GM19395 (cell line): ENCODE measurements around the gene ZNF287.
"Not testable (repeated sequence)": the region's sequence is repeated elsewhere in the genome, so short reads cannot be mapped to it uniquely, and the experiment has no call there.

Experiments
- ATAC-seq: cut with Tn5 transposase; IDR thresholded peaks from one replicate; pipeline ENCODE4 v1.9.1; 2021; ENCODE audit warnings: mild to moderate bottlenecking, moderate library complexity; ENCODE audit not compliant: unreplicated experiment

The ZNF287 gene

DNA sequence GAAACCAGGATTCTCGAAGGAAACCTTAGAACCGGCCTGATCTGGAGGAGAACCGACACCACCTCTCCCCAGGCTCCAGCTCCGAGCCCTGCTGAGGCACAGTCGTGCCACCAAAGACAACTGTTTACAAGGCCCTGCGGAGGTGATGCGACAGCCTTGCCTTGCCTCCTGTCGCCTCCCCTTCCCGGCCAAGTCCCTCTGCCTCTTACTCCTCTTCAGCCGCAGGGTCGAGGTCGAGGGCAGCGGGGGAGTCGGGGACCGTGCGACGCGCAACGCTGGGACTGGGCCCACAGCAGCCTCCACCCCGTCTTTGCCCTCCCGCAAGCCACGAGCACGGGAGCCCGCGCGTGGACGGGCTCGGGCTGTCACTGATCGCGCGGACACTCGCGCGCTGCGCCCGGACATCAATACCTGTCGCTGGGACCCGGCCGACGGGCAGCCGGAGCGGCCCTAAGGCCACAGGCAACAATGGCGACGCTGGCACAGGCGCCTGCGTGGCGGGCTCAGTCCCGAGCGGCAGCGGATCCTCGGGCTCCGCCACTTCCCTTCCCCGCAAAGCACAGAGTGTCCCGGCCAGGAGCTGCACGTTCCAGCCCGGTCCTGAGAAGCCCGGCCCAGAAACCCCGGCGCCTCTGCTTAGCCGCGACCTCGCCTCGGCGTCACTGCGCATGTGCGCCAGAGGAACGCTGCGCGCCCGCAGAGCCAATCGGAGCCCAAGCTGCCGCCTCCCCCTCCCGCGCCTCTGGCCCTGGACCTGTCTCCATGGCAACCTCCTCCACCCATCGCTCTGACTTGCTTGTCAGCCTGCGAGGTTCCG is at the start of gene ZNF287:
Gene ZNF287 (minus strand): TSS at position 664 of the 817 bp plus-strand sequence. CDS start 1,473 bp downstream, outside the sequence.
- ATAC-seq, result peak; percentile 93

DNA sequence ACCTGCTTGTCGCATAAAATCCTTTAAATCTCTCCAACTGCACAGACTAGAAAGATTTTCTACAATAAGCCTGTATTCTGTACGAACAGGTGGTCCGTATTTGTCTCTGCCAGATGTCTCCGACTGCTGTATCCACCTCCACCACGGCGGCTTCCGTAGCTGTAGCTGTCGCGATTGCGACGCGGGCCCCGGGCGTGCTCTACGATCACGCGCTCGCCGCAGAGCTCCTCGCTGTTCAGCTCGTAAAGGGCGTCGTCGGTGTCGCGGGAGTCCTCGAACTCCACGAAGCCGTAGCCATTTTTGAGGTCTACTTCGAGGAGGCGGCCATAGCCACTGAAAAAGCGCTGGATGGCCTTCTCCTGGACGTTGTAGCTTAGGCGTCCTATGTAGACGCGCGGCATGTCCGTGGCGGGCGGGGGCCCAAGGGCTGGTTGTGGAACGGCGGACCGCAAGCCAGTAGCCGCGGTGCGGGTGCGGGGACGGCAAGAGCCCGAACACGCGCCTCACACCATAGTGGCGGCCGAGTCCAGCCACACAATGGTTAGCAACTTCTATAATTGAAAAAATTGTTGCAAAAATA is 48.6 kb upstream of the ZNF287 start:
- ATAC-seq, result no peak

DNA sequence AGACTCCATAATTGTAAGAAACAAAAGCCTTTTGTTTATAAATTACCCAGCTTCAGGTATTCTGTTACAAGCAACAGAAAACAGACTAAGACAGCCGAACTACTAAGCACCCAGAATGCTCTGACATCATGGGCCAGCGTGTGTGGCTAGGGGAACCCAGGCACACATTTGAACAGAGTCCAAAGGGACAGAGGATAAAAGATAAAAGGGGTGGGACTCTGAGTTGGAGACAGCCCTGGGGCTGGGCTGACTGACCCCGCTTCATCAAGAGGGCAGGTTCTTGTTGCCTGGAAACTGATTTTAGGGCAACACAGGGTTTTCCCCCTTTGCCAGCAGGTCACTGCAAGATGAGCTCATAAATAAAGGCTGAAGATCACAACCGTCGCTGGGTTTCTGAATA is 30.5 kb upstream of the ZNF287 start:
- ATAC-seq, result no peak

DNA sequence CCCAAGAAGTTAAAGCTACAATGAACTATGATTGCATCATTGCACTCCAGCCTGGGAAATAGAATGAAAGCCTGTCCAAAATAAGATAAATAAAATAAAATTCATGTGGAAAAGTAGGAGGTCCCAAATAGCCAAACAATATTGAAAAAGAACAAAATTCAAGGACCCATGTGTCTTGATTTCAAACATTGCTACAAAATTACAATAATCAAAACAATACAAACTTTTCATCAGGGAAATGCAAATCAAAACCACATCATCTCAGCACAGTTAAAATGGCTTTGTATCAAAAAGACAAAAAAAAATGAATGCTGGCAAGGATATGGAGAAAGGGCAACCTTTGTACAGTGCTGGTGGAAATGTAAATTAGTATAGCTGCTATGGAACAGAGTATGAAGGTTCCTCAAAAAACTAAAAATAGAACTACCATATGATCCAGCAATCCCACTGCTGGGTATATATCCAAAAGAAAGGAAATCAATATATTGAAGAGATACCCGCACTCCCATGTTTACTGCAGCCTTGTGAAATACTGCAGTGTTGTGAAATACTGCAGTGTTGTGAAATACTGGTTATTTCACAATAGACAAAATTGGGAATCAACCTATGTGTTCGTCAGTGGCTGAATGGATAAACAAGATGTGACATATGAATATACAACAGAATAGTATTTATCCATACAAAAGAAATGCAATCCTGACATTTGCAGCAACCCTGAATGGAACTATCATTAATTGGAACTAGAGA is 24.5 kb upstream of the ZNF287 start:
- ATAC-seq, result no peak

DNA sequence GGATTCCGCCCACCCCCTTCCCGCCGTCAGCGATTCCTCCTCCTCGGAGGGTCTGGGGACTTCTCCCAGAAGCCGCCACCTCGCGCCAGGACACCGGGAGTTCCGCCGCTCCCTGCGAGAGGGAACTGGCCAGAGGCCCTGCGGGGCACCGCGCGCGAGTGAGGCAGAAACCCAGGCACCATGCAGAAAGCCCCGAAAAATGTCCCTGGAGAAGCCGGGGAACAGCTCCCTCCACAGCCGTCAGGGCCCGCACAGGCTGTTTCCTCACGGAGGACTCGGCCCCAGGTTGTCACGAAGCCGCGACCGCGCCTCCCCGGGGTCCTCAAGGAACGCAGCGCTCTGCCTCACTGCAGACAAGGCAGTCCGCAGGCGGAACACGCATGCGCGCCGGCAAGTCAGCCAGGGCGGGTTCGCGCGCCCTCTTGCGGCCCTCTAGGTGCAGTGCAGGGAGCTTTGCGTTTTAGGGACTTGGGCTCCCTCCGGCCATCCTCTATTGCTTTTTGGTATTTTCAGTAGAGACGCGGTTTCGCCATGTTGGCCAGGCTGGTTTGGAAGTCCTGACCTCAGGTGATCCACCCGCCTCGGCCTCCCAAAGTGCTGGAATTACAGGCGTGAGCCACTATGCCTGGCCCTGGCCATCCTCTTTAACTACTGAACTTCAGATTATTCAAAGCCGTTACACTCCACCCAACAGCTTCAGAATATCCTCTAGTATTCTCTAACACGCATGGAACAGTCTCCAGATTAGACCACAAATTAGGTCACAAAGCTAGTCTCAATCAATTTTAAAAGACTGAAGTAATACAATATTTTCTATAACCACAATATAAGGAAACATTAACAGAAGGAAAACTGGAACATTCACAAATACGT is 20.3 kb upstream of the ZNF287 start:
- peak; percentile 82 for ATAC-seq

DNA sequence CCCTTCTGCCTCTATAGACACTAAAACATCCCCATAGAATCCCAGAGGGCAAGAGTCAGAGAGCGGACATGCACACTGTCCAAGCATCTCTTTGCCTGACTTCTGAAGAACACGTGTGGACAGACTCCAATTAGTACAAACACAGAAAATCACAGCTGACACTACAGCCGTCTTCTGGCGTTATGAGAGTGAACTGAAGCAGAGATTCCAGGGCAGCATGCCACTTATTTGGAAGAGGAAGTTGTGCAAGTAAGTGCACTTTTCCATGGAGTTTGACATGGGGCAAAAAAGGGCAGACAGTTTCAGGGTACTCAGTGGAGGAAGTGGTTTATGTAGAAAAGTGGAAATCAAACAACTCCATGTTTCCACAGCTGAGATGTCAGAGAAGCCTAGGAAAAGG is 16.8 kb upstream of the ZNF287 start:
- ATAC-seq, result no peak

DNA sequence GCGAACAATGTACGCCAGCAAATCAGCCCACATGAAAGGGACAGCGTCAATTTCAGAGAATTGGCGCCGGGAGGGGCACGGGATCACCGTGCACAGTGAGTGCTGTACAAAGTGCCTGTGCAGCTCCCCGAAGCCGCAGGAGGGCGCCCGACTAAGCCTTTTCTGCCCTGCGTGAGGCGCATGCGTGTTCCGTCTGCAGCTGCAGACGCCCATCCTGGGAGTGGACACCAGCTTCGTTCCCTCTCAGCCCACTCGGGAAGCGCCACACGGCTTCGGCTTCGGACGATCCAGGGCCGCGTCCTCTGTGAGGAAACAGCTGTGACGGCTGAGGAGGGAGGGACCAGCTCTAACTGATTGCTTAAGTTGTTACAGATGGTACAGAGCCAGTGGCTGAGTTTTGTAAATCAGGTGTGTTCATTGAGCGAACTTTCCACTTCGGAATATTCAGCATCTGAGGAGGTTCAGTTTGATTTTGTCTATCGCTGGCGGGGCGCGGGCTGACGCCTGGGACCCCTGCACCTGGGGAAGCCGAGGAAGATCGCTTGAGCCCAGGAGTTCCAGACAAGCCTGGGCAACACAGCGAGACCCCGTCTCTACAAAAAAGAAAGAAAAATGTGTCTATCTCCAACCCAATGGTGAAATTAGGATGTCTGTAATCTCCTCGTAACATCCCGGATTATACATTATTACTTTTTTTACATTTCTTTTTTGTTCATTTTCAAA is 15.4 kb upstream of the ZNF287 start:
- no peak for ATAC-seq

DNA sequence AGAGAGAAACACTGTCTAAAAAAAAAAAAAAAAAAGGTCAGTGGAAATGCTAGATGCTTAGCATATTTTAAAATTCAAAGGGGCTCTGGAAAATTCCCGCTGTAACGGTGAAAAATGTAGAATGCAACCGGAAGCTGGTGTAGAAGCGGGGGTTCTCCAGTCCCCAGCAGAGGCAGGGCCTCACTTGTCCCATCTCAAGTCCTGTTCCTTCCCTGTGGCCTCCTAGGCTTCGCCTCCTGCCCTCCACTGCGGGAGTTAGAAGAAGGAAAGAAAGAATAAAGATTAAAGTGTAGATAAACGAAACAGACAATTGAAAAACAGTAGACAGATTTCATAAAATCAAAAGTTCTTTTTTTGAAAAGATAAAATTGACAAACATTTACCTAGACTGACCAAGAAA is 14.8 kb upstream of the ZNF287 start:
- ATAC-seq, result no peak

DNA sequence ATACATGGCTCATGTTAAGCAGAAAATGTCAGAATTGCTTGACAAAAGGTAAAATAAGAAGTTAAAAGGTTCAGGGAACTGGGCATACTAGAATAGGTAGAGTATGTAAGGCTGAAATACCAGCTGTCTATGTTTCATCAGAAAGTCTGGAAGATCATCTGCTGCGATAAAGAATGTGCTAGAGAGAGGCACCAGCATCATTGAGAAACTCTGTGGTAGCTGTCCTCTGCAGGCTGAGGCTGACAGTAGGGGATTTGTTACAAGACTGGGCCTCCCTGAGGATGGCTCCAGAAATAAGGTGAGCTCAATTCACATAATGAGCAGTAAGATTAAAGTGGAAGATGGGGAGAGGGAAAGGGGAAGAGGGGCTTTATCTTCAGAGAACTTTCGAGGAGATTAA is 4.5 kb upstream of the ZNF287 start:
- no peak for ATAC-seq

DNA sequence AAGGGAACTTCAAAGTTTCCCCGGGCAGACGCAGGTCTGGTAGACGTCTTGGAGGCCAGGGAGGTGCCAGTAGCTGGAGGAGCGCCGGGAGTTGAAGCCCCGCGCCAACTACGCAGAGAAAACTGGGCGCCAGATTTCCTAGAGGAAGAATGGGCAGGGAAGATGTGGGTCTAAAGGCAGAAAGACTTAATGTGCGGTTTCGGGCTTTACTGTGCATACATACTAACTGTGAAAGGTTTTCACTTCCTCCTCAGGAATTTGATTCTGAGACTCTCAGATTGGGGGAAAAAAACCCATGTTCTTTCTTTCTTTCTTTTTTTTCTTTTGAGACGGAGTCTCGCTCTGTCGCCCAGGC is 331 bp upstream of the ZNF287 start:
- peak; percentile 45 for ATAC-seq

DNA sequence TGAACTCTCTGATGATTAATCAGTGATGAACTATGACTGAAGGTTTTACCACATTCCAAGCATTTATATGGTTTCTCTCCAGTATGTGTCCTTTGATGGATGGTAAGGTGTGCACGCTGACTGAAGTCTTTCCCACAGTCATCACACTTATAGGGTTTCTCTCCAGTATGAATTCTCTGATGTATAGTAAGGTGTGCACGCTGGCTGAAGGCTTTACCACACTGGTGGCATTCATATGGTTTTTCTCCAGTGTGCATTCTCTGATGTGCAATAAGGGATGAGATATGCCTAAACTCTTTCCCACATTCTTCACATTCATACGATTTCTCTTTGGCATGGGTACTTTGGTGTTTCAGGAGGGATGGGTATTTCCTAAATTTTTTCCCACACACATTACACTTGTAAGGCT is 16.4 kb downstream of the ZNF287 start:
- ATAC-seq, result no peak

DNA sequence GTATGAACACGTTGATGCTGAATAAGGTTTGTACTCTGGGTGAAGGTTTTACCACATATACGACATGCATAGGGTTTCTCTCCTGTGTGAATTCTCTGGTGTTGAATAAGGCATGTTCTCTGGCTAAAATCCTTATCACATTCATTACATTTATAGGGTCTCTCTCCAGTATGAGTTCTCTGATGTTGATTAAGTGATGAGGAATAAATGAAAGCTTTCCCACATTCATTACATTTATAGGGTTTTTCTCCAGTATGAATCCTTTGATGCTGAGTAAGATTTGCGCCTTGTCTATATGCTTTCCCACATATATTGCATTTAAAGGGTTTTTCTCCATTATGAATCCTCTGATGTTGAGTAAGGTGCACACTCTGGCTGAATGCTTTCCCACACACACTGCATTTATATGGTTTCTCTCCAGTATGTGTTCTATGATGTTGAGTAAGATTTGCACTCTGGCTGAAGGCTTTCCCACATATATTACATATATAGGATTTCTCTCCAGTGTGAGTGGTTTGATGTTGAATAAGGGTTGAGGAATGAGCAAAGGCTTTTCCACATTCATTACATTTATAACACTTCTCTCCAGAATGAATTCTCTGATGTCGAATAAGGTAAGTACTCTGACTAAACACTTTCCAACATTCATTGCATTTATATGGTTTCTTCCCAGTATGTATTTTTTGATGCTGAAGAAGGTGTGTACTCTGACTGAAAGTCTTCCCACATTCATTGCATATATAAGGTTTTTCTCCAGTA is 16.9 kb downstream of the ZNF287 start:
- ATAC-seq, result no peak

DNA sequence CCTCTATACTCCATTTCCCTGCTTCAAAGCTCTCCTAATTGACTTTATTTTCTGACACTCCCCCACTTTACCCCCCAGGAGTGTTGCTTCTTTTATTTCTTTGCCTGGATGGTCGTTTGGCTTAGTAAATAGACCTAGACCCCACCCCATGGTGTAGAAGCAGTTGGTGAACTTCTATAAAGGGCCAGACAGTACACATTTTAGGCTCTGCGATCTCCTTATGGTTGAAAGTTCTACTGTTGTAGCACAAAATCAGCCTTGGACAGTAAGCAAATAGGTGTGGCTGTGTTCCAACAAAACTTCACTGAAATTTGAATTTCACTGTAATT is 31.9 kb downstream of the ZNF287 start:
- no peak for ATAC-seq

DNA sequence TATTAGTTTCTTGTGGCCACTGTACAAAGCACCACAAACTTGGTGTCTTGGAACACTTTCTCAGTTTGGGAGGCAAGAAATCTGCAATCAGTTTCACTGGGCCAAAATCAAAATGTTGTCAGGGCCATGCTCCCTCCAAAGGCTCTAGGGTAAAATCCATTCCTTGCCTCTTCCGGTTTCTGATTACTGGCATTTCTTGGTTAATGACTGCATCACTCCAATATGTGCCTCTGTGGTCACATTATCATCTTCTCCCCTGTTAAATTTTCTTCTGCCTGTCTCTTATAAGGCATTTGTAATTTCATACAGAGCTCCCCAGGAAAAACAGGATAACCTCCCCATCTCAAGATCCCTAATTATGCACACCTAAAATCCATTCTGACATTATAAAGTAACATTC is 34.8 kb downstream of the ZNF287 start:
- ATAC-seq, result no peak

DNA sequence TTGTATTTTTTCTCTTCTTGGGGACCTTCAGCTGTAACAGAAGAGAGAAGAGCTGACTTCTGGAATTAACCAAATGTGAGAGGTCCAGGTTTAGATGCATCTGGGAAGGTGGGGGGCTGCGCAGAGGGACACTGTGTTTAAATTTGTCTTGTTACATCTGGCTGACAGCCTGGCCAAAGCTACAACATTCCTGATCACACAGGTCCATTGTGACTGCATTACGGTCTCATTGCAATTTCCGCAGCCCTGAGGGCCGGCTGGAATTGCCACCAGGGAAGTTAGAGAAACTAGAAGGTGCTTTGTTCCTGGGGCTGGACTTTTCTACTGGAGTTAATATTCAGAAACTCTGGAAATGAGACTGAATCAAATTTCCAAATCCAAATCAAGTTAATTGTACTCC is 39.1 kb downstream of the ZNF287 start:
- ATAC-seq, result no peak

DNA sequence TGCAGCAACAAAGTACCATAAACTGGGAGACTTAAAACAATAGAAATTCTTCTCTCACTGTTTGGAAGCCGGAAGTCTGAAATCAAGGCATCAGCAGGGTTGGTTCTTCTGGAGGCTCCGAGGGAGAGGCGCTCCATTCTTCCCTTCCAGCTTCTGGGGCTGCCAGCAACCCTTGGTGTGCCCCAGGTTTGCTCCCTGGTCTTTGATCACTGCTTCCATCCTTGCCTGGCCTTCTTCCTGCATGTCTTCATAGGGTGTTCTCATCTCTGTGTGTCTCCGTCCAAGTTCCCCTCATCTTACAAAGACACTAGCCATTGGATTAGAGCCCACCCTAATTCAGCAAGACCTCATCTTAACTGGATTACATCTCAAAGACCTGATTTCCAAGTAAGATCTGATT is 41.7 kb downstream of the ZNF287 start:
- ATAC-seq, result no peak

DNA sequence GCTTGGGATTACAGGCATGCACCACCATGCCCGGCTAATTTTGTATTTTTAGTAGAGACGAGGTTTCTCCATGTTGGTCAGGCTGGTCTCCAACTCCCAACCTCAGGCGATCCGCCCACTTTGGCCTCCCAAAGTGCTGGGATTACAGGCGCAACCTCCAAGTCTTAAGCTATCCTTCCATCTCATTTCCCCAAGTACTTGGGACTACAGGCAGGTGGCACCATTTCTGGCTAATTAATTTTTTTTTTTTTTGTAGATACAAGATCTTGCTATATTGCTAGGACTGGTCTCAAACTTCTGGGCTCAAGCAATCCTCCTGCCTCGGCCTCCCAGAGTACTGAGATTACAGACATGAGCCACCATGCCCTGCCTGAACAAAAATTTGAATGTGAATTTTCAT is 43.4 kb downstream of the ZNF287 start:
- not testable (repeated sequence) for ATAC-seq

DNA sequence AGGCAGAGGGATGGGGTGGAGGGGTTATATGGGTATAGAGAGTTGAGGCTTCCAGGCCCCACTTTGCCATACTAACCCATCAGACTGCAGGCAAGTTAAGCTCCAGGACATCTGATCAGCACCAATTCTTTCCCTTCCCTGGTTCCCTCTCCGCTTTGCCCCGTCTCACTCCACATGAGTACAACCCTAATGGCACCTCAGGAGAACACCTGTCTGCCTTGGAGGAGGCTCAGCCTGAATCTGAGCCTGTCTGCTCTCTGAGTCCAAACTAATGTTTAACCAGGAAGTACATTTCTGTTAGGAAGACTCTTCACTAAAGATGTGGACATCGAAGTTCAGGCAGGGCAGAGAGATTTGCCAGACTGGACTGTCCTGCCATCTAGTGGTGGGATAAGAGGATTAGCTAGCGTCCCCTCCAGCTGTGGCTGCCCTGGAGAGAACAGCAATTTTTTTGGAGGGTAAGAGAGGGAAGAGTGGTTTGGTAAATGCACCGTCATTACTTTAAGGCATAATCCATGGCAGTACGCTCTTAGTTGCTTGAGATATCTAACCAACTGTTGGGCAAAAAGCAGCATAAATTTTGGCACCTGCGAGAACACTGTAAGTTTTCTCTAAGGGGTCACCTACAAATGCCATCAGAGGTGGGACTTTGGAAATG is 47.8 kb downstream of the ZNF287 start:
- peak; percentile 79 for ATAC-seq

DNA sequence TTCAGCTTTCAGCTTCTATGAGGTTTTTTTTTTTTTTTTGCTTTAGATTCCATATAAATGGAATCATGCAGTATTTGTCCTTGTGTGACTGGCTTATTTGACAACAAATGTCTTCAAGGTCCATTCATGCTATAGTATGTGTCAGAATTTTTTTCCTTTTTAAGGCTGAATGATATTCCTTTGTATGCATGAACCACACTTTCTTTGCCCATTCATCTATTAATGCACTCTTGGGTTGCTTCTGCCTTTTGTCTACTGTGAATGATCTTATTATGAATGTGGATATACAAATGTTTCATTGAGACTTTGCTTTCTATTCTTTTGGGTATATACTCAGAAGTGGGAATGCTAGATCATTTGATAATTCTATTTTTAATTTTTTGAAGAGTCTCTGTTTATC is 50.0 kb downstream of the ZNF287 start:
- ATAC-seq, result no peak
